ENCODE data around the gene C1orf159. TPM values are rescaled to one million over a fixed set of nuclear protein-coding genes. Genes with fewer than 3 reads are reported as not detected.
A peak's percentile ranks its signal among the peaks of the same experiment; 100 is the strongest.

Gene C1orf159
- total and polyA plus RNA-seq, 10 of the 15 experiments (the other 5 are each of a cell fraction or from before 2014, with no cell fraction given) = 0.11 to 23.4 (median 8.0) TPM

GRCh38 chr1:1122078-1122811 lies 6.4 kb upstream of the C1orf159 start:
- no peak overlapping the region for H3K27ac ChIP-seq (ENCODE audit: control insufficient read depth, insufficient read depth)
- FAIRE-seq (no peak), DNase-seq (ENCODE audit: low read depth, low spot score) (no peak), ATAC-seq (peak; percentile 99)
- ChIA-PET SMC1A (ENCODE audit: uncharacterized antibody, unreplicated experiment) (interaction anchor here (0.7 to 3.2 kb wide), 13 partner anchors 15 to 169 kb away, joined by 3 to 36 read pairs (median 5); no protein-coding TSS in a partner anchor), CTCF (interaction anchor here (0.7 to 6.3 kb wide), 30 partner anchors 8 to 183 kb away, joined by 3 to 100 read pairs (median 4); partner anchors contain the start of genes ISG15, SDF4 and TTLL10), RAD21 (ENCODE audit: unreplicated experiment) (interaction anchor here (0.6 to 5.6 kb wide), 23 partner anchors 14 to 183 kb away, joined by 3 to 92 read pairs (median 4); partner anchors contain the start of genes SDF4, TNFRSF4 and TTLL10), POLR2A (interaction anchor here (0.6 to 2.2 kb wide), 6 partner anchors 49 to 170 kb away, joined by 3 to 19 read pairs (median 4); no protein-coding TSS in a partner anchor)
- no peak overlapping the region for H3K9ac ChIP-seq (ENCODE audit: control insufficient read depth, insufficient read depth, low read length)
- 0 out of 2 replicates have a peak, but pooled peaks cover 4% of the 10 kb centered on the region for H3K4me1 ChIP-seq (ENCODE audit: control insufficient read depth, insufficient read depth, low read length)
- in situ Hi-C loops (cut with MboI) = no loop called here
- H3K9me3 ChIP-seq (replicated peaks; ENCODE audit: control insufficient read depth, insufficient read depth, low read length) = no peaks in the 10 kb centered on the region; the same call in 2 of the 3 replicates
- H3K36me3 ChIP-seq (ENCODE audit: control insufficient read depth in 2 of 2, insufficient read depth in 2 of 2, low read length in 1 of 2) = no peaks in the 10 kb centered on the region
- peak overlapping the region; percentile 87; the same call in 1 of the 2 replicates for H3K4me2 ChIP-seq (ENCODE audit: control insufficient read depth, insufficient read depth)
- no peaks in the 10 kb centered on the region for H4K20me1 ChIP-seq (ENCODE audit: control insufficient read depth, insufficient read depth)
- BruUV-seq (replicated peaks) = no TSS peak
- H3K79me2 ChIP-seq (ENCODE audit: control insufficient read depth, insufficient read depth, low read length) = no peaks in the 10 kb centered on the region
- H3K4me3 ChIP-seq = no peak overlapping the region
- peak overlapping the region; percentile 71 for H2AFZ ChIP-seq (ENCODE audit: control insufficient read depth, low read depth, low read length)
- intact Hi-C loops (cut with micrococcal nuclease; ENCODE audit: unreplicated experiment) = loop anchor here (1.0 to 5.0 kb wide), 3 partner anchors 110 to 169 kb away; partner anchors contain the start of genes B3GALT6 and SDF4
- under 1% methylated on average over 30 of the region's 39 CpGs for WGBS (ENCODE audit: insufficient coverage, insufficient replicate concordance, low lambda C conversion rate, missing lambda C conversion rate)
- H3K27me3 ChIP-seq (replicated peaks in 1 of 2; ENCODE audit: control insufficient read depth in 2 of 2, insufficient read depth in 2 of 2, low read length in 1 of 2) = peaks cover 2 to 6% of the 10 kb centered on the region in 2 experiments; a peak in 3 of 4 replicates
- TF ChIP-seq CHD1 (IDR thresholded peaks at IDR 0.05; ENCODE audit: low read depth, low read length) (no peak), ZBTB40 (IDR thresholded peaks at IDR 0.05; ENCODE audit: borderline replicate concordance) (no peak), REST (IDR thresholded peaks at IDR 0.05; ENCODE audit: low read depth, low read length) (no peak), PBX3 (IDR thresholded peaks at IDR 0.05; ENCODE audit: insufficient replicate concordance, low read depth, low read length) (no peak), LARP7 (IDR thresholded peaks at IDR 0.05) (0 out of 2 replicates have a peak, but pooled peaks have one; percentile 47), CHD2 (IDR thresholded peaks at IDR 0.05; ENCODE audit: borderline replicate concordance, low read depth, low read length) (no peak), EED (IDR thresholded peaks at IDR 0.05; ENCODE audit: low read depth) (no peak), ZBED1 (IDR thresholded peaks at IDR 0.05; ENCODE audit: borderline replicate concordance) (no peak), ZSCAN29 (IDR thresholded peaks at IDR 0.05) (no peak), BCL11A (IDR thresholded peaks at IDR 0.05; ENCODE audit: low read depth, low read length) (no peak), SIX5 (IDR thresholded peaks at IDR 0.05; ENCODE audit: low read depth, low read length, severe bottlenecking) (no peak), MEF2B (IDR thresholded peaks at IDR 0.05; ENCODE audit: partially characterized antibody, poor library complexity, severe bottlenecking) (no peak), MAX (IDR thresholded peaks at IDR 0.05; ENCODE audit: low read depth, low read length) (no peak)

Measured in GM12878 (cell line).